Putamen (tissue), 1 donor: ENCODE measurements around the gene TBCE.

Experiments
- DNase-seq: peaks from one replicate; pipeline ENCODE4 v3.0.0-alpha.2; 2016; ENCODE audit warnings: low spot score

Gene TBCE

GRCh38 chr1:235410467-235410866 is 43.2 kb downstream of the TBCE start:
- DNase-seq: no peak

- no peak for DNase-seq
Measured at GRCh38 chr1:235411489-235412486, 44.6 kb downstream of the TBCE start.

- peak; percentile 63 for DNase-seq
Measured at GRCh38 chr1:235415008-235415904, 48.0 kb downstream of the TBCE start.

- DNase-seq: no peak
Measured at GRCh38 chr1:235416662-235417049, 49.4 kb downstream of the TBCE start.

GRCh38 chr1:235417086-235417697 is 50.0 kb downstream of the TBCE start:
- peak; percentile 74 for DNase-seq

- DNase-seq: no peak
Measured at GRCh38 chr1:235421751-235422150, 54.5 kb downstream of the TBCE start.

- no peak for DNase-seq
Measured at GRCh38 chr1:235423214-235423652, 56.0 kb downstream of the TBCE start.

GRCh38 chr1:235424092-235424491 is 56.9 kb downstream of the TBCE start:
- DNase-seq: no peak

- no peak for DNase-seq
Measured at GRCh38 chr1:235425357-235425756, 58.1 kb downstream of the TBCE start.

- no peak for DNase-seq
Measured at GRCh38 chr1:235426143-235426542, 58.9 kb downstream of the TBCE start.

GRCh38 chr1:235426680-235427079 is 59.5 kb downstream of the TBCE start:
- no peak for DNase-seq

GRCh38 chr1:235427447-235427846 is 60.2 kb downstream of the TBCE start:
- DNase-seq: no peak

GRCh38 chr1:235429143-235429542 is 61.9 kb downstream of the TBCE start:
- DNase-seq: no peak

- no peak for DNase-seq
Measured at GRCh38 chr1:235430991-235431390, 63.8 kb downstream of the TBCE start.

- DNase-seq: no peak
Measured at GRCh38 chr1:235434001-235434400, 66.8 kb downstream of the TBCE start.

GRCh38 chr1:235441159-235441685 is 74.0 kb downstream of the TBCE start:
- no peak for DNase-seq

- DNase-seq: no peak
Measured at GRCh38 chr1:235442788-235443429, 75.7 kb downstream of the TBCE start.

- DNase-seq: no peak
Measured at GRCh38 chr1:235448616-235449015, 81.4 kb downstream of the TBCE start.

- DNase-seq: no peak
Measured at GRCh38 chr1:235450433-235450832, 83.2 kb downstream of the TBCE start.

GRCh38 chr1:235450886-235451483 is 83.8 kb downstream of the TBCE start:
- no peak for DNase-seq

GRCh38 chr1:235454021-235454420 is 86.8 kb downstream of the TBCE start:
- DNase-seq: no peak
